Measurements from ENCODE around the gene SKP1. TPM values are rescaled to one million over a fixed set of nuclear protein-coding genes. Genes with fewer than 3 reads are reported as not detected.

SKP1 gene
- polyA plus RNA-seq, 4 donors = 660 to 997 (median 756) TPM

GRCh38 chr5:134131578-134132350 is 45.0 kb downstream of the SKP1 start:
- no peak for DNase-seq (ENCODE audit: low read depth in 4 of 4, low spot score in 2 of 4)

- no peak for DNase-seq (ENCODE audit: low read depth in 4 of 4, low spot score in 2 of 4)
Measured at GRCh38 chr5:134131165-134131564, 45.6 kb downstream of the SKP1 start.

GRCh38 chr5:134130239-134130945 is 46.4 kb downstream of the SKP1 start:
- DNase-seq (ENCODE audit: low read depth in 4 of 4, low spot score in 2 of 4) = no peak

GRCh38 chr5:134129411-134130238 is 47.1 kb downstream of the SKP1 start:
- no peak for DNase-seq (ENCODE audit: low read depth in 4 of 4, low spot score in 2 of 4)

- no peak for DNase-seq (ENCODE audit: low read depth in 4 of 4, low spot score in 2 of 4)
Measured at GRCh38 chr5:134128648-134128995, 48.1 kb downstream of the SKP1 start.

GRCh38 chr5:134127988-134128647 is 48.6 kb downstream of the SKP1 start:
- no peak for DNase-seq (ENCODE audit: low read depth in 4 of 4, low spot score in 2 of 4)

- DNase-seq (ENCODE audit: low read depth in 4 of 4, low spot score in 2 of 4) = no peak
Measured at GRCh38 chr5:134127376-134127861, 49.3 kb downstream of the SKP1 start.

- DNase-seq (ENCODE audit: low read depth in 4 of 4, low spot score in 2 of 4) = no peak
Measured at GRCh38 chr5:134125039-134126015, 51.4 kb downstream of the SKP1 start.

GRCh38 chr5:134124289-134125038 is 52.3 kb downstream of the SKP1 start:
- DNase-seq (ENCODE audit: low read depth in 4 of 4, low spot score in 2 of 4) = no peak

GRCh38 chr5:134123360-134123759 is 53.4 kb downstream of the SKP1 start:
- DNase-seq (ENCODE audit: low read depth in 4 of 4, low spot score in 2 of 4) = no peak

- no peak for DNase-seq (ENCODE audit: low read depth in 4 of 4, low spot score in 2 of 4)
Measured at GRCh38 chr5:134122530-134122929, 54.2 kb downstream of the SKP1 start.

- DNase-seq (ENCODE audit: low read depth in 4 of 4, low spot score in 2 of 4) = no peak
Measured at GRCh38 chr5:134120386-134121138, 56.2 kb downstream of the SKP1 start.

- no peak for DNase-seq (ENCODE audit: low read depth in 4 of 4, low spot score in 2 of 4)
Measured at GRCh38 chr5:134119720-134120119, 57.0 kb downstream of the SKP1 start.

GRCh38 chr5:134118212-134118835 is 58.4 kb downstream of the SKP1 start:
- no peak for DNase-seq (ENCODE audit: low read depth in 4 of 4, low spot score in 2 of 4)

- no peak for DNase-seq (ENCODE audit: low read depth in 4 of 4, low spot score in 2 of 4)
Measured at GRCh38 chr5:134116789-134117761, 59.7 kb downstream of the SKP1 start.

GRCh38 chr5:134116286-134116685 is 60.5 kb downstream of the SKP1 start:
- DNase-seq (ENCODE audit: low read depth in 4 of 4, low spot score in 2 of 4) = no peak
